ENCODE data around the gene DDX31. TPM values are rescaled to one million over a fixed set of nuclear protein-coding genes. Genes with fewer than 3 reads are reported as not detected.
"Not testable (repeated sequence)": the region's sequence is repeated elsewhere in the genome, so short reads cannot be mapped to it uniquely, and the experiment has no call there.

The DDX31 gene
- total RNA-seq, 1 experiment from 2014 or later, result 25.8 TPM

DNA sequence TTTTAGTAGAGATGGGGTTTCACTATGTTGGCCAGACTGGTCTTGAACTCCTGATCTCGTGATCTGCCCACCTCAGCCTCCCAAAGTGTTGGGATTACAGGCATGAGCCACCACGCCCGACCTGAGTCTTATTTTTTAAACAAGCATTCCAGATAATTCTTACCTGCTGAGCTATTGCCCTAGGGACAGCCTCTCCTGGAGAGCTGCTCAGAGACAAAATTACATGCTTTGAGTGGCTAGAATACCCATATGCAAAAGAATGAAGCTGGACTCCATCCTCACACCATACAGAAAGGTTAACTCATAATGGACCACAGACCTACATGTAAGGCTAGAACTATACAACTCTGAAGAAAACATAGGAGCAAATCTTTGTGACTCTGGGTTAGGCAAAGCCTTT lies 42.1 kb upstream of the DDX31 start:
- POLR2A ChIA-PET, result no interaction called here
- Histone ChIP-seq H3K4me1 (ENCODE audit: control insufficient read depth in 1 of 2, insufficient read depth in 2 of 2, low read length in 2 of 2) (no peaks in the 10 kb centered on the region), H3K27me3 (ENCODE audit: insufficient read depth, low read length) (no peaks in the 10 kb centered on the region), H3K9me3 (ENCODE audit: control insufficient read depth in 1 of 2, insufficient read depth in 1 of 2, low read depth in 1 of 2, low read length in 2 of 2) (no peaks in the 10 kb centered on the region), H3K9me2 (ENCODE audit: insufficient read depth) (no peaks in the 10 kb centered on the region), H3K36me3 (ENCODE audit: control insufficient read depth in 1 of 2, insufficient read depth in 2 of 2, low read length in 2 of 2) (no peaks in the 10 kb centered on the region), H3K9ac (ENCODE audit: low read length) (no peak overlapping the region), H4K20me1 (ENCODE audit: insufficient read depth) (no peaks in the 10 kb centered on the region), H3K4me2 (ENCODE audit: low read length) (no peak overlapping the region), H2AFZ (ENCODE audit: low read depth, low read length, poor library complexity, severe bottlenecking) (no peak overlapping the region), H3K79me2 (ENCODE audit: insufficient read depth, low read length) (no peaks in the 10 kb centered on the region), H3K4me3 (replicated peaks in 1 of 2; ENCODE audit: low read depth in 1 of 2, low read length in 2 of 2) (no peak overlapping the region), H3K27ac (ENCODE audit: low read depth, low read length) (no peak overlapping the region)
- CTCF ChIA-PET, result no interaction called here
- TF ChIP-seq SP1 (IDR thresholded peaks at IDR 0.05; ENCODE audit: low read depth) (no peak), POLR2A (IDR thresholded peaks at IDR 0.05; ENCODE audit: borderline replicate concordance, extremely low read depth, insufficient read depth, insufficient read length) (no peak), EZH2 (IDR thresholded peaks at IDR 0.05) (no peak)
- TF ChIP-seq, protein P1, sequence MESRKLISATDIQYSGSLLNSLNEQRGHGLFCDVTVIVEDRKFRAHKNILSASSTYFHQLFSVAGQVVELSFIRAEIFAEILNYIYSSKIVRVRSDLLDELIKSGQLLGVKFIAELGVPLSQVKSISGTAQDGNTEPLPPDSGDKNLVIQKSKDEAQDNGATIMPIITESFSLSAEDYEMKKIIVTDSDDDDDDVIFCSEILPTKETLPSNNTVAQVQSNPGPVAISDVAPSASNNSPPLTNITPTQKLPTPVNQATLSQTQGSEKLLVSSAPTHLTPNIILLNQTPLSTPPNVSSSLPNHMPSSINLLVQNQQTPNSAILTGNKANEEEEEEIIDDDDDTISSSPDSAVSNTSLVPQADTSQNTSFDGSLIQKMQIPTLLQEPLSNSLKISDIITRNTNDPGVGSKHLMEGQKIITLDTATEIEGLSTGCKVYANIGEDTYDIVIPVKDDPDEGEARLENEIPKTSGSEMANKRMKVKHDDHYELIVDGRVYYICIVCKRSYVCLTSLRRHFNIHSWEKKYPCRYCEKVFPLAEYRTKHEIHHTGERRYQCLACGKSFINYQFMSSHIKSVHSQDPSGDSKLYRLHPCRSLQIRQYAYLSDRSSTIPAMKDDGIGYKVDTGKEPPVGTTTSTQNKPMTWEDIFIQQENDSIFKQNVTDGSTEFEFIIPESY (IDR thresholded peaks at IDR 0.05; ENCODE audit: extremely low read depth, insufficient replicate concordance, low read length), result no peak
- ATAC-seq, result no peak
- BruUV-seq (replicated peaks), result no TSS peak
- RAD21 ChIA-PET (ENCODE audit: low non-redundant PET in 1 of 2, low total read pairs in 2 of 2, uncharacterized antibody in 2 of 2, unreplicated experiment in 2 of 2), result no interaction called here
- no peak for DNase-seq (ENCODE audit: low read depth, low spot score)
- intact Hi-C loops (cut with micrococcal nuclease), result no loop called here

GRCh38 chr9:132711152-132711551 lies 41.4 kb upstream of the DDX31 start:
- H3K9me3 ChIP-seq (ENCODE audit: control insufficient read depth in 1 of 2, insufficient read depth in 1 of 2, low read depth in 1 of 2, low read length in 2 of 2); H3K79me2 ChIP-seq (ENCODE audit: insufficient read depth, low read length); H3K27me3 ChIP-seq (ENCODE audit: insufficient read depth, low read length); DNase-seq (ENCODE audit: low read depth, low spot score); H2AFZ ChIP-seq (ENCODE audit: low read depth, low read length, poor library complexity, severe bottlenecking); H3K36me3 ChIP-seq (ENCODE audit: control insufficient read depth in 1 of 2, insufficient read depth in 2 of 2, low read length in 2 of 2); H3K9ac ChIP-seq (ENCODE audit: low read length); H4K20me1 ChIP-seq (ENCODE audit: insufficient read depth); intact Hi-C loops (cut with micrococcal nuclease); H3K4me1 ChIP-seq (ENCODE audit: control insufficient read depth in 1 of 2, insufficient read depth in 2 of 2, low read length in 2 of 2); POLR2A ChIA-PET; H3K4me3 ChIP-seq (replicated peaks in 1 of 2; ENCODE audit: low read depth in 1 of 2, low read length in 2 of 2); H3K27ac ChIP-seq (ENCODE audit: low read depth, low read length); CTCF ChIA-PET; H3K4me2 ChIP-seq (ENCODE audit: low read length); H3K9me2 ChIP-seq (ENCODE audit: insufficient read depth); BruUV-seq (replicated peaks); ATAC-seq; RAD21 ChIA-PET (ENCODE audit: low non-redundant PET in 1 of 2, low total read pairs in 2 of 2, uncharacterized antibody in 2 of 2, unreplicated experiment in 2 of 2): not testable (repeated sequence)
